ENCODE data around the gene DDX6. TPM values are rescaled to one million over a fixed set of nuclear protein-coding genes. Genes with fewer than 3 reads are reported as not detected.

DDX6 gene
- total and polyA plus RNA-seq, 9 of the 15 experiments (the other 6 are each of a cell fraction or from before 2014, with no cell fraction given), result 10.0 to 102 (median 58.2) TPM

- WGBS (ENCODE audit: insufficient coverage, low coverage, missing lambda C conversion rate), result 30% methylated on average over 4 of the region's 4 CpGs
- H3K36me3 ChIP-seq (ENCODE audit: control insufficient read depth, insufficient read depth, low read length), result no peaks in the 10 kb centered on the region
- ATAC-seq (peak; percentile 31; the same call in 1 of the 3 replicates), FAIRE-seq (no peak), DNase-seq (ENCODE audit: extremely low read depth in 1 of 4, low spot score in 3 of 4) (no peak)
- peaks cover 0 to 3% of the 10 kb centered on the region in 2 experiments; a peak in 3 of 5 replicates for H3K4me1 ChIP-seq (replicated peaks in 1 of 2; ENCODE audit: control insufficient read depth in 2 of 2, insufficient read depth in 2 of 2, low read length in 2 of 2)
- H3K9me3 ChIP-seq (replicated peaks; ENCODE audit: control insufficient read depth, insufficient read depth, low read depth, low read length), result no peaks in the 10 kb centered on the region
- H3K79me2 ChIP-seq (ENCODE audit: control insufficient read depth, insufficient read depth, low read length), result no peaks in the 10 kb centered on the region
- H3K9ac ChIP-seq (ENCODE audit: insufficient read depth in 1 of 2, low read depth in 2 of 2, low read length in 2 of 2), result no peak overlapping the region
- H3K4me2 ChIP-seq (ENCODE audit: insufficient read depth, low read length), result 0 out of 2 replicates have a peak overlapping the region, but pooled peaks have one; percentile 23
- intact Hi-C loops (cut with micrococcal nuclease) (no loop called here), in situ Hi-C loops (cut with MboI) (no loop called here)
- H3K27me3 ChIP-seq (ENCODE audit: control insufficient read depth in 2 of 2, insufficient read depth in 2 of 2, low read length in 2 of 2), result no peaks in the 10 kb centered on the region
- H4K20me1 ChIP-seq (replicated peaks; ENCODE audit: control insufficient read depth, insufficient read depth, low read length), result no peaks in the 10 kb centered on the region
- POLR2A ChIA-PET, result no interaction called here
- no peak overlapping the region for H3K27ac ChIP-seq (ENCODE audit: extremely low read depth, low read depth, low read length)
- H2AFZ ChIP-seq (ENCODE audit: low read depth, low read length), result peak overlapping the region; percentile 34; the same call in 1 of the 2 replicates
- no peak overlapping the region for H3K4me3 ChIP-seq
- CTCF ChIA-PET (ENCODE audit: low intra/inter-chr PET ratio), result no interaction called here
- BruUV-seq (replicated peaks), result no TSS peak
- H3K9me1 ChIP-seq (ENCODE audit: control insufficient read depth, insufficient read depth, low read length), result no peaks in the 10 kb centered on the region
- TF ChIP-seq RBM39 (optimal IDR thresholded peaks at IDR 0.05; ENCODE audit: low read depth, low read length), result no peak
- TF ChIP-seq ILK (tag; IDR thresholded peaks at IDR 0.05; ENCODE audit: borderline replicate concordance, low read depth), result no peak
- TF ChIP-seq CHD7 (IDR thresholded peaks at IDR 0.05; ENCODE audit: low read depth, low read length), result no peak
- no peak for TF ChIP-seq ZNF639 (CRISPR knock-in tag; conservative IDR thresholded peaks at IDR 0.05 in 1 of 2, IDR thresholded peaks at IDR 0.05 in 1 of 2)
- no peak for TF ChIP-seq ARNT (IDR thresholded peaks at IDR 0.05)
- no peak for TF ChIP-seq FOXJ2 (tag; IDR thresholded peaks at IDR 0.05)
- no peak for TF ChIP-seq CBX2 (IDR thresholded peaks at IDR 0.05; ENCODE audit: insufficient read depth, low read length, poor library complexity, severe bottlenecking)
- no peak for TF ChIP-seq SIX5 (IDR thresholded peaks at IDR 0.05; ENCODE audit: borderline replicate concordance in 1 of 2, insufficient read depth in 1 of 2, low read depth in 1 of 2, low read length in 2 of 2)
- no peak for TF ChIP-seq SMAD1 (IDR thresholded peaks at IDR 0.05; ENCODE audit: low read depth, low read length, partially characterized antibody)
Observed at GRCh38 chr11:118734031-118734430, 56.9 kb downstream of the DDX6 start.

Data from K562 (cell line).